HG02610 (cell line): ENCODE measurements around the gene OLFML1.

ENCODE experiments used
- ATAC-seq: cut with Tn5 transposase; IDR thresholded peaks from one replicate; pipeline ENCODE4 v1.9.1; 2021; ENCODE audit warnings: mild to moderate bottlenecking, moderate library complexity; ENCODE audit not compliant: unreplicated experiment

Gene OLFML1

DNA sequence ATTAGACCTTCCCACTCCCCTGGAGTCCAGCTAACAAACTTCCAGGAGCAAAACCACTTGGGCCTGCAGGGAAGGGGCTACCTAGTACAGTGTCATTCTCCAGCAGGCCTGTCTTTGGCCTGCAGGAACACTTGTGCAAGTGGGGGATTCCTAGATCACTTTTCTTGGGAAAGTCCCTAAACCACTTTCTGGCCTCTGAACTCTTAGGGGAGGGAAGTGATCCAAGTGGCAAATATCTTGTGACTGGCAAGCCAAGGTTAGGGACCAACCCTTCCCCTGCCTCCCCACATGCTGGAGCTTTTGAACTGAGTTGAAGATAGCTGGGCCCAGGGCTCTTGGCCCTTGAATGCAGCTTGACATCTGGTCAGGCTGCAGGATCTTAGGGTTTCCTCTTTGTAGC, 45.7 kb downstream of the OLFML1 start:
- peak; percentile 44 for ATAC-seq

DNA sequence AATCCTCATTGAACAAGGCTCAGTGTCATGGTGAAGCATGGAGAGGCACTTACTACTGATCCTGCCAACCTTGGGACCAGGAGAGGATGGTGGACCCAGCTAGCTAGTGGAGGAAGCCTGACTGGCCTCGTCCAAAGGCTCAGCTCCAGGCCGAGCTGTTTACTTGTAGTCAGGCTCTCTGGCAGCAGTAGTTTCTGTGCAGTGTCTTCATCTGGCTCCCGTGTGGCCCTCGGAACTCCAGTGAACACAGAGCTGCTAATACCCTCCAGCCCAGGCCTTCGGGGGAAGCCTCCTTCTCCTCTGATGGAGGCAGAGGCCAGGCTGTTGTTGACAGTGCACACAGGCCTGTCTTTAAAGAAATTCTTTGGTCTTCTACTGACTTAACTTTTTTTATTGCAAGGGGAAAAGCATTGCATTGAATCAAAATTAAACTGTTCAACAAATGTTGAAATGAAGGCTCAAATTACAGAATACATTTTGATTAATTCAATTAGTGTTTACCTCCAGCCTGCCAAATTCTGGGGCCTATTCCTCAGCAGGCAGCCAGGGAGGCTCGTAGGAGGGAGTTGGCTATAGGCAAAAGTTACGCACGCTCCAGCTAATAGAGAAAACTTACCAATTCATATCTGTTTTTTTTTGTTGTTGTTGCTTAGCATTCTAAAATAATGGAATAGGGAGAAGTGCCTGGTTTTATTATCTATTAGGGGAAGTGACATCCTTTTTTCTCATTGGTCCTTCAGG, 47.3 kb downstream of the OLFML1 start:
- no peak for ATAC-seq

DNA sequence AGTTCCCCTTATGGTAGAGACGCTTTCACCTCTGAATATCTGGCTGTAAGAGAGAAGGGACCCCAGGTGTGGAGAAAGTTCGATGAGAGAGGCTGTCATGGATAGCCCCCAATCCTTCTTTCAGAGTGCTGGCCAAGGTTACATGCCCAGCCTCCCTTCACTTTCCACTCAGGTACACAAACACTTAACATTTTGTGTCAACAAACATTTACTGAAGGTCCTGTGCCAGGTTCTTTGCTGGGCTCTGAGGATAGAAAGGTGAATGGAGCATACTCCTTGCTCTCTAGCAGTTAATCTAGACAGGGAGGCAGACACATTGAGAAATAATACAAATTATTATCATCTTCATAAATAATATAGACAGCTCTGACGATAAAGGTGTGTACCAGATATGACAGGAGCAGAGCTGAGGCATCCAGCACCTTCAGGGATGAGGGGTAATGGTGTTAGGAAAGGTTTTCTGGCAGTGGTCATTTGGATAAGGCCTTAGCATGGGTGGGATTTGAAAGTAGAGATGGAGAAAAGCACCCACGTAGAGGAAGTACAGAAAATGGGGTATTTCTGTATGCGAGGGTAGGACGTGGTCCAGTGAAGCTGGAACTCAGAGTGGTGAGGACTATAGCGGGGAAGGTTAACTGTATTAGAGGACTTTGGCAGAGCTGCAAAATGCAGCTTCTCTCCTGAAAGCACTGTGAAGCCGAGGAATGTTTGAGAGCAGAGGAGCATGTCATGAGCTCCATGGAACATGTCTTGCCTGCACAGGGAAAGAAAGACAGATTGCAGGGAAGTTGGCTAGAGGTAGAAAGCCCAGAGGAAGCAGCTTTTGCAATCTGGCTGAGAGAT, 48.1 kb downstream of the OLFML1 start:
- peak; percentile 27 for ATAC-seq

- ATAC-seq = peak; percentile 58
These were observed 48.7 kb downstream of the OLFML1 start for GRCh38 chr11:7534042-7534378.

- no peak for ATAC-seq
These were observed 50.8 kb downstream of the OLFML1 start for GRCh38 chr11:7536100-7536499.

GRCh38 chr11:7537265-7537664, 52.0 kb downstream of the OLFML1 start:
- ATAC-seq = no peak

DNA sequence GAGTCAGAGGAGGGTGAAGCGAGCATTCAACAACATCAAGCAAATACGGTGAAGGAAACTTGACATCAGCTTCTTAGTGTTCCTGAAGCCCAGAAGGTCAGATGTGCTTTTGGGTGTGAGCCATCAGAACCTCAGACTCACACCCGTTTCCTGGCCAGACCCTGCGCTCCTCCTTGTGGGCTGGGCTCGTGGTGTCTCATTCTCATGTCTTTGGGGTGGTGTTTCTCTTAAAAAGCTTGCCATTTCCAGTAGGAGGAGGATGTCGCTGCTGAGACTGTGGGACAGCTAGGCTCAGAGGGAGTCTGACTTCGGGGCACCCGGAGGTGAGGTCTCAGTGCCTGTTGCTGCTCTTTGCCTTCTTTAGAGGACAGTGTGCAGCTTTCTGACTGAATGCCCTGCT, 52.7 kb downstream of the OLFML1 start:
- ATAC-seq = no peak

GRCh38 chr11:7538466-7539454, 53.5 kb downstream of the OLFML1 start:
- no peak for ATAC-seq

- ATAC-seq = no peak
These were observed 55.7 kb downstream of the OLFML1 start for GRCh38 chr11:7540830-7541555.

GRCh38 chr11:7543302-7543701, 58.0 kb downstream of the OLFML1 start:
- ATAC-seq = no peak

DNA sequence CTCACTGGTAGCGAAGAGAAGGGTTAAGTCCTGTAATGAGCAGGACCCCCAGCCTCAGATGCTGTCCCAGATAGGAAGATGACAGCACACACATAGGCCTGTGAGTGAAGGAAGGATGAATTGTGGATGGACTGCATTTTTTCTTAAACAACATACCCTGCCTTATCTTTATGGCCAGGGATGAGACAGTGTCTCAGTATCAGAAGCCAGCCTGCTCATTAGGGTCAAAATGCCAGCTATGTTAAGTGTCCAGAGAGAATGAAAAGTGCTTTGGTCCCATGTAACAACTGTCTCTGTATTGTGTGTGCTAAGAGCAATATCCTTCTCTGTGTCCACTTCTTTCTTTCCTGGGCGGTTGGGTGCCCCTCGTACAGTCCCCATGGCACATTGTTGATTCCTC, 58.7 kb downstream of the OLFML1 start:
- no peak for ATAC-seq

DNA sequence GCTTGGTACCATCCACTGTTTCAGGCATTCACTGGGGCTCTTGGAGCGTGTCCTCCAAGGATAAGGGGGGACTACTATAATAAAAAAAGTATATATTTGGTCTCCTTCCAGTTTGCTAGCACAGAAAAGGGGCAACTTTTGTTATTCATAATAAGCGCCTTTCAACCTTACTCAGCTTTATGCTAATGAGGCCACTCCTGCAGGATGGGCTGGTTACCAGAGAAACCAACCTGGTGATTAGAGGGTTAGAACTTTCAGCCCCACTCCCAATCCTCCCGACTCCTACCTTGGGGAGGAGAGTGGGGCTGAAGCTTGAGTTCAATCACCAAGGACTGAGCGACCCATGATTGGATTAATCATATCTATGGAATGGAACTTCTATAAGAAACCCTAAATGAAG, 60.3 kb downstream of the OLFML1 start:
- ATAC-seq = no peak

GRCh38 chr11:7546324-7546791, 61.1 kb downstream of the OLFML1 start:
- ATAC-seq = no peak

DNA sequence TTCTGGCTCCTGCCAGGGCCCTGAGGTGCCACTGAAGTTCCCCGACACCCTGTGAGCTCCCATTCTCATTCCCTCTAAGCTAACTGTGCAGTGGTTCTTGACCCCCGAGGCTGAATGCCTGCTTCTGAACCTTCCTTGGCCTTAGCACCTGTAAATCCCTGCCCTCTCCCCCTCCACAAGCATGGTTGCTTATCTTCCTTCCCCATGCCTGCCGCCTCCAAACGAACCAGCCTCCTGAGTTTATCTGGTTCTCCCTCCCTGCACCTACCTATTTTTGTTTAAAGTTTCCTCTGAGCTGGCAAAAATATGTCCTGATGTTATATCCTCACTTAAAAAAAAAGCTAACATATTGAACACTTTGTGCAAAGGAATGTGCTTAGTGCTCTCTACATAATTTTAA, 62.4 kb downstream of the OLFML1 start:
- ATAC-seq = no peak

- peak; percentile 72 for ATAC-seq
These were observed 63.5 kb downstream of the OLFML1 start for GRCh38 chr11:7548659-7549274.

DNA sequence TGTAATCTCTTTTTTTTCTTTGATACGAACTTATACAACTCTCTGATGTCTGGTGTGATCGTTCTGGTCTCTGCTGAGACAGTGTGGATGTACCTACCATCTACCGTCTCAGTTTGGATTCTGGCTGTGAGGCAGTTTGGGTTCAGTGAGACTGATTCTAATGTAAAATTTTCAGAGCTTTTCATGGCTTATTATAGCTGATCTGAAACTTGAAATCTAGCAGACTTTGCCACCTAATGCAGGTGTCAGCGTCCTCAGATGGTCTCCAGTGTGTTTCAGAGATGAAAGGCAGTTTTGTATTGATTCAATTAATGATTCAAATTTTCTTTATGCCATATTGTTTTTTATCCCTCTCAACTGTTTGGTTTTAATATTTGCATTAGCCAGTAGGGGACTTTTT, 64.4 kb downstream of the OLFML1 start:
- ATAC-seq = no peak

DNA sequence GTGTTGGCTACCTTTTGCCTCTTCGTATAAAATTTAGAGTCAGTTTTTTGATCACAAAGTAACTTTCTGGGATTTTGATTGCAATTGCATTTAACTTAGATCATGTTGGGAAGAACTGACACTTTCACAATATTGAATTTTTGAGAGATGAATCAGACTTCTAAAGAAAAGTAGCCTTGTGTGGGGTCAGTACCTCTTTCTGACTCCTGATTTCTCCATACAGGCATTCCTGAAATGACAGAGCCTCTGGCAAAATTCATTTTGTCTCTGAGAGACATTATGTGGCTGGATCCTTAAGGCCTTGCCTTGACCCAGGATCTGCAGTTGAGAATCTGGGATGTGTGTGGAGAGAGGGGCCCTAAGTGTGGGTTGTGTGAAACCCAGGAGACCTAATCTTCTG, 66.3 kb downstream of the OLFML1 start:
- ATAC-seq = no peak

DNA sequence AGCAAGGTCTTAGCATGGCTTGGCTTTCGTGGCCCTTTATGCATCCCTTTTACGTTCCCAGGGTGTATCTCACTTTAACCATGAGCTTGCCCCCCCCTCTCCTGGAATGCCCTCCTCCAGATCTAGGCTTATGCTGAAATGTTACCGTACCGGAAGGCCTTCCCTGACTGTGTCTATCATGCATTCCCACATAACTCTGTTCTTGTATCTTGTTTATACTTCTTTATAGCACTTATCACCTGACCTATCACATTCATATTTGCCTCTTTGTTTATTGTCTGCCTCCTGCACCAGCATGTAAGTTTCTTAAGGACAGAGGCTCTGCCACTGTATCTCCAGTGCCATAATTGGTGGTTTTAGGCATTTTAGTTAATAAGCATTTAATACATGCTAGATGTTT, 67.4 kb downstream of the OLFML1 start:
- ATAC-seq = no peak

DNA sequence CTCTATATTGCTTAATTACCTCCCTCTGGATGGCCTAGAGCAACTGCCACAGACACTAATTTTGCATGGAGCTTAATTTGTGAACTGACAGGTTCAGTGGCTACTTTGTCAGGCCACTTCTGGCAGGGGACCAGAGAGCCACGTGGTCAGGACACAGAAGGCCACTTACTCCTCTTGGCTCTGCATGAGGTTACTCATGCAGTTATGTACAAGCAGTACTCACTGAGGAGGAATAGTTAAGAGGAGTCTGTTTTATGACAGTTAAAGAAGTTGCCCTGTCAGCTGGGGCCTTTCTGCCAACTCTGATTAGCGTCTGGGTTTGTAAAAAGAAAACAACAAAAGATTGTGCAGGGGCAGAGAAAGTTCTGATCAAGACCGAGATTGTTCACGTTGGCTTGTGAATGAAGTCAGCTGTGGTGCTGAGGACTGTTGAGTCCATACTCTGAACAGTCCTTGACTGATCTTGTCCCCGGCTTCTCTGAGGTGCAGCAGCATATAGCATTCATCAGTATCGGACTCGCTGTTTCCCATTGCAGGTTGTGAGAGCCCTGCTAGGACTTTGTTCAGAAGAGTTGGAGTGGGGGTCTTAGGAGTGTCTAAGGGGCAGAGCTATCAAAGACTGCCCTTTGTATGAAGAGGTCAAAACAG, 69.9 kb downstream of the OLFML1 start:
- ATAC-seq = no peak

DNA sequence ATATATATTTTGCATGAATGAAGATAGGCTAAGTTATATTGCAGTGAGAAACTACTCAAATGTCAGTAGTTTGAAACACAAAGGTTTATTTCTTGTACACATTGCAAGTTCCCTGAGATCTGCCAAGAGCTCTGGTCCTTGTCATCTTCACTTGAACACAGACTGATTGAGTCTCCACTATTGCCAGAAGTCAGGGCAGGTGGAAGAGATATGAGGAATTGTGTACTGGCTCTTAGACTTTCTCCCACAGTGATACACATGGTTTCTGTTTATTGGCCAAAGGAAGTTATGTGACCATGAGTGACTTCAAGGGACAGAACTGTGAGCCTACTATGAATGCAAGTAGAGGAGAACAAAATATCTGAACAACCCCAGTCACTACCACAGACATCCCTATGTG, 72.7 kb downstream of the OLFML1 start:
- no peak for ATAC-seq
